MCF 10A (cell line): ENCODE data around the gene SMPDL3B. TPM values are rescaled to one million over a fixed set of nuclear protein-coding genes. Genes with fewer than 3 reads are reported as not detected.

Source experiments
- BruUV-seq: library from RNA; stranded (reverse); fragments of 400-500 nt; replicated peaks from 2 replicates; lab custom pipeline; 2021; lab: Mats Ljungman, UMichigan
- CTCF ChIA-PET: fragments of 300-600 bp; sonication (Branson Sonifier 250); formaldehyde crosslinking; extraction: SDS; loops from one replicate; lab custom pipeline; 2021; ENCODE audit warnings: antibody characterized with exemption, inconsistent platforms; lab: Yijun Ruan, JAX
- POLR2A ChIA-PET: fragments of 300-600, 350-650 bp; sonication (Branson Sonifier 250); formaldehyde crosslinking; extraction: SDS; loops from one replicate; lab custom pipeline; 2020; ENCODE audit warnings: antibody characterized with exemption, inconsistent platforms; lab: Yijun Ruan, JAX
- DNase-seq: peaks from one replicate; pipeline ENCODE4 v3.0.0-alpha.2; 2018; ENCODE audit not compliant: unreplicated experiment
- H3K27ac Mint-ChIP-seq: one replicate; pipeline ENCODE4 v1.8.0; 2022; ENCODE audit warnings: mild to moderate bottlenecking, low read depth, mixed read lengths; ENCODE audit not compliant: unreplicated experiment
- H3K27me3 Mint-ChIP-seq: one replicate; pipeline ENCODE4 v1.8.0; 2022; ENCODE audit warnings: mixed read lengths; ENCODE audit not compliant: insufficient read depth, unreplicated experiment
- H3K36me3 Mint-ChIP-seq: one replicate; pipeline ENCODE4 v1.8.0; 2022; ENCODE audit warnings: mild to moderate bottlenecking, moderate library complexity, mixed read lengths; ENCODE audit not compliant: insufficient read depth, unreplicated experiment
- H3K4me1 Mint-ChIP-seq: one replicate; pipeline ENCODE4 v1.8.0; 2022; ENCODE audit warnings: mixed read lengths; ENCODE audit not compliant: insufficient read depth, unreplicated experiment
- H3K4me3 Mint-ChIP-seq: one replicate; pipeline ENCODE4 v1.8.0; 2022; ENCODE audit warnings: mild to moderate bottlenecking, moderate library complexity, mixed read lengths; ENCODE audit not compliant: unreplicated experiment
- H3K9me3 Mint-ChIP-seq: one replicate; pipeline ENCODE4 v1.8.0; 2022; ENCODE audit warnings: mixed read lengths; ENCODE audit not compliant: unreplicated experiment
- CTCF ChIP-seq: fragments of 200-600 bp; IDR thresholded peaks from one replicate; pipeline ENCODE4 v1.8.0; 2022; ENCODE audit warnings: antibody characterized with exemption, mild to moderate bottlenecking; ENCODE audit not compliant: unreplicated experiment
- intact Hi-C: fragments of 100-400 bp; cut with micrococcal nuclease; formaldehyde crosslinking; loops from 2 replicates; pipeline ENCODE4 v1.14.1; 2022
- total RNA-seq: library from RNA; stranded (reverse); gene quantifications from 2 replicates; pipeline ENCODE4 v1.2.3, GENCODE V29; 2022

The SMPDL3B gene
- total RNA-seq, 1 experiment from 2014 or later = 4.0 TPM

- H3K36me3 Mint-ChIP-seq = peaks cover 23% of the 10 kb centered on the region
- no peaks in the 10 kb centered on the region for H3K4me1 Mint-ChIP-seq
- ChIA-PET POLR2A (interaction anchor here (0.9 to 1.5 kb wide), 2 partner anchors 11 to 12 kb away, joined by 3 to 4 read pairs; no protein-coding TSS in a partner anchor), CTCF (no interaction called here)
- no peak for TF ChIP-seq CTCF
- H3K9me3 Mint-ChIP-seq = no peaks in the 10 kb centered on the region
- H3K4me3 Mint-ChIP-seq = no peak overlapping the region
- H3K27ac Mint-ChIP-seq = no peak overlapping the region
- H3K27me3 Mint-ChIP-seq = no peaks in the 10 kb centered on the region
- intact Hi-C loops = no loop called here
- no TSS peak for BruUV-seq
- DNase-seq = no peak
These were observed 48.5 kb upstream of the SMPDL3B start for GRCh38 chr1:27886353-27886679.

- TF ChIP-seq CTCF = no peak
- BruUV-seq = no TSS peak
- Mint-ChIP-seq H3K27me3 (no peaks in the 10 kb centered on the region), H3K4me1 (no peaks in the 10 kb centered on the region), H3K27ac (no peak overlapping the region), H3K4me3 (no peak overlapping the region), H3K9me3 (no peaks in the 10 kb centered on the region), H3K36me3 (peaks cover 28% of the 10 kb centered on the region)
- ChIA-PET POLR2A (interaction anchor here (0.9 to 1.5 kb wide), 3 partner anchors 11 to 86 kb away, joined by 3 to 4 read pairs (median 3); no protein-coding TSS in a partner anchor), CTCF (no interaction called here)
- intact Hi-C loops = no loop called here
- DNase-seq = no peak
These were observed 48.1 kb upstream of the SMPDL3B start for GRCh38 chr1:27886744-27887143.

GRCh38 chr1:27887215-27888021, 47.4 kb upstream of the SMPDL3B start:
- BruUV-seq = no TSS peak
- Mint-ChIP-seq H3K36me3 (peaks cover 29% of the 10 kb centered on the region), H3K9me3 (no peaks in the 10 kb centered on the region), H3K27me3 (no peaks in the 10 kb centered on the region), H3K4me3 (no peak overlapping the region), H3K27ac (no peak overlapping the region), H3K4me1 (no peaks in the 10 kb centered on the region)
- CTCF ChIA-PET = no interaction called here
- POLR2A ChIA-PET = interaction anchor here (1.0 to 1.5 kb wide), 2 partner anchors 12 to 85 kb away, joined by 3 to 4 read pairs; no protein-coding TSS in a partner anchor
- intact Hi-C loops = no loop called here
- no peak for TF ChIP-seq CTCF
- no peak for DNase-seq

- DNase-seq = no peak
- no peaks in the 10 kb centered on the region for H3K27me3 Mint-ChIP-seq
- no peaks in the 10 kb centered on the region for H3K4me1 Mint-ChIP-seq
- no peak overlapping the region for H3K4me3 Mint-ChIP-seq
- POLR2A ChIA-PET = interaction anchor here (1.2 kb wide), 1 partner anchor 12 kb away, joined by 3 read pairs; no protein-coding TSS in a partner anchor
- intact Hi-C loops = no loop called here
- BruUV-seq = no TSS peak
- no peak overlapping the region for H3K27ac Mint-ChIP-seq
- H3K9me3 Mint-ChIP-seq = no peaks in the 10 kb centered on the region
- peaks cover 46% of the 10 kb centered on the region for H3K36me3 Mint-ChIP-seq
- no peak for TF ChIP-seq CTCF
- CTCF ChIA-PET = no interaction called here
These were observed 45.3 kb upstream of the SMPDL3B start for GRCh38 chr1:27889506-27889905.
